ENCODE data around the gene IFITM5. TPM values are rescaled to one million over a fixed set of nuclear protein-coding genes. Genes with fewer than 3 reads are reported as not detected.

IFITM5 gene
- not detected for total RNA-seq
- long read RNA-seq = 0 reads

DNA sequence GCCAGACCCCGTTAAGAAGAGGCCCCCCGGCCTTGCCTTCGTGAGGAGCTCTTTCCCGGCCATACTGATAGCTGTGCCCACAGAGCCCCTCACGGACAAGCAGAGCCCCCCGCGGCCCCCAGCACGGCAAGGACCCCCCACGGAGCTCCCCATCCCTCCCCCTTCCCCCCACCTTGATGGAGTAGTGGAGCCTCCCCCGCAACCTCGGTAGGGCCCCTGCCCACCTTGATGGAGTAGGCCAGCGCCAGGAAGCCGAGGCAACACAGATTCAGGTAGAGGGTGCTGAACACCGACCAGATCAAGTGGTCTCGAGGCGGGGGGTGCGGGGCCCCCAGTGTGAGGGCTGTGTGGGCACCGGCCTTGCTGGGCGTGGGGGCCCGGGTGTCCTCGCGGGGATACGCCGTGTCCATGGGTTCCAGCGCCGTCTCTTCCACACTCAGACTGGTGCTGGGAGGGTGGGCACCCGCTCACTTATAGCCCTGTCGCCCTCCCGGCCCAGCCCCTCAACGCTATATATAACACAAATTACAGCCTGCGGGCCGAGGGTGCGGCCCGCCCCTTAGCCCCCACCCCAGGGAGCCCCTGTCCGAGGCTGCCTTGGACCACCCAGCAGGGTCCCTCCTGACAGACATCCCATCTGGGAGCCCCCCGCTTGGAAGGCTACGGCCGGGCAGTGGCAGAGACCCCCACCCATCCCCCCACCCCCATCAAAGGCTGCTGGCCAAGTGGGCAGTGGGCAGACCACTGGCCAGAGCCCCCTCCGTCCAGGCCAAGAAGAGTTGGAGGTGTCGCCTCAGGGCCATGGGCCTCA is at the start of gene IFITM5:
Gene IFITM5 (minus strand): TSS at position 446 of the 811 bp plus-strand sequence. CDS start 36 bp downstream, at position 410.
- TF ChIP-seq, protein P1, sequence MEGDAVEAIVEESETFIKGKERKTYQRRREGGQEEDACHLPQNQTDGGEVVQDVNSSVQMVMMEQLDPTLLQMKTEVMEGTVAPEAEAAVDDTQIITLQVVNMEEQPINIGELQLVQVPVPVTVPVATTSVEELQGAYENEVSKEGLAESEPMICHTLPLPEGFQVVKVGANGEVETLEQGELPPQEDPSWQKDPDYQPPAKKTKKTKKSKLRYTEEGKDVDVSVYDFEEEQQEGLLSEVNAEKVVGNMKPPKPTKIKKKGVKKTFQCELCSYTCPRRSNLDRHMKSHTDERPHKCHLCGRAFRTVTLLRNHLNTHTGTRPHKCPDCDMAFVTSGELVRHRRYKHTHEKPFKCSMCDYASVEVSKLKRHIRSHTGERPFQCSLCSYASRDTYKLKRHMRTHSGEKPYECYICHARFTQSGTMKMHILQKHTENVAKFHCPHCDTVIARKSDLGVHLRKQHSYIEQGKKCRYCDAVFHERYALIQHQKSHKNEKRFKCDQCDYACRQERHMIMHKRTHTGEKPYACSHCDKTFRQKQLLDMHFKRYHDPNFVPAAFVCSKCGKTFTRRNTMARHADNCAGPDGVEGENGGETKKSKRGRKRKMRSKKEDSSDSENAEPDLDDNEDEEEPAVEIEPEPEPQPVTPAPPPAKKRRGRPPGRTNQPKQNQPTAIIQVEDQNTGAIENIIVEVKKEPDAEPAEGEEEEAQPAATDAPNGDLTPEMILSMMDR (IDR thresholded peaks at IDR 0.05) = no peak
- TF ChIP-seq POLR2A (IDR thresholded peaks at IDR 0.05) = no peak
- 19% methylated on average over 3 of the region's 40 CpGs for WGBS (ENCODE audit: insufficient coverage, low coverage, low lambda C conversion rate, missing lambda C conversion rate)
- no peaks in the 10 kb centered on the region for H3K9me3 ChIP-seq
- ATAC-seq (no peak), DNase-seq (peak in 2 of 3 donors; percentile 22 to 48)
- no peaks in the 10 kb centered on the region for H3K4me1 ChIP-seq
- intact Hi-C loops (cut with DNase I) = no loop called here
- no peaks in the 10 kb centered on the region for H3K36me3 ChIP-seq
- no peak within 1 kb of the TSS for H3K27ac ChIP-seq
- H3K27me3 ChIP-seq = no peaks in the 10 kb centered on the region
- no peak within 1 kb of the TSS for H3K4me3 ChIP-seq

DNA sequence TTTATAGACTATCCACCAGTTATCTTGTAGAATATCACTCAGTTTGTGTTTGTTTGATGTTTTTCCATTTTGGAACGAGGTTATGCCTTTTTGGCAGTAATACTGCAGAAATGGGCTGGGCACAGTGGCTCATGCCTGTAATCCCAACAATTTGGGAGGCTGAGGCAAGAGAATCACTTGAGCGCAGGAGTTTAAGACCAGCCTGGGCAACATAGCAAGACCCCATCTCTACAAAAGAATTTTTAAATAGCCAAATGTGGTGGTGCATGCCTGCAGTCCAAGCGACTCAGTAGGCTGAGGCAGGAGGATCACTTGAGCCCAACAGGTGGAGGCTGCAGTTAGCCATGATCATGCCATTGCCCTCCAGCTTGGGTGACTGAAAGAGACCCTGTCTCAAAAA is 47.2 kb upstream of the IFITM5 start:
- Histone ChIP-seq H3K36me3 (no peaks in the 10 kb centered on the region), H3K9me3 (no peaks in the 10 kb centered on the region), H3K4me1 (no peaks in the 10 kb centered on the region), H3K27ac (no peak overlapping the region), H3K27me3 (no peaks in the 10 kb centered on the region), H3K4me3 (no peak overlapping the region)
- ATAC-seq = no peak
- intact Hi-C loops (cut with DNase I) = no loop called here
- no peak for DNase-seq
- WGBS (ENCODE audit: insufficient coverage, low coverage, low lambda C conversion rate, missing lambda C conversion rate) = 57% methylated on average over 3 of the region's 3 CpGs
- TF ChIP-seq, protein P1 (IDR thresholded peaks at IDR 0.05) = no peak
- no peak for TF ChIP-seq POLR2A (IDR thresholded peaks at IDR 0.05)

DNA sequence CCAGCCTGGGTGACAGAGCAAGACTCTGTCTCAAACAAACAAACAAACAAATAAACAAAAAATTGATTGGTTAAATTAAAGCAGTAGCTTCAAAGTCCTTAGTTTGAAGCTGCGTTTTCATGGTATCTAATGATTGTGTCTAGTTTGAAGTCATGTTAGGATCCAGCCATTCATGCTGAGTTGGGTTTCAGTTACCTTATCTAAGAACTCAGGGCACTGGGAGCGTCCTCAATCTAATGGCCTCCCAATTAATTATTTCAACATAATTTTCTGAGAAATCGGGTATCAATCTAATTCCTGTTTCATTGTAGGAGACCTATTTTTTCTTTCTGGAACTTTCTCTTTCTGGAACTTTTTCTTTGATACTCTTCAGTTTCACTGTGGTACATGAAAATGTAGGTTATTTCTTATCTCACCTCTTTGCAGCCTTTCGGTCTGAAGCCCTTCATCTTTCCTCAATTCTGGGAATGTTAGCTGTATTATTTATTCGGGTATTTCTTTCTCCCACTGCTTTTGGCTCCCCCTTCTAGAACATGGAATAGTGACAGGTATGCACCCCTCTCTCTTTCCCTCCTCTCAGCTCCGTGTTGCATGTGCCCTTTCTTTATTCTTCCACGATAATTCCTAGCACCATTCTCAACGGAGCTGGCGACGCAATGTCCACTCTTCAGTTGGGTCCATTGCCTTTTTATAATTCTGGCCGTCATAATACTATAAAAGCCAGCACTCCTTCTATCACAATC is 45.7 kb upstream of the IFITM5 start:
- H3K36me3 ChIP-seq = no peaks in the 10 kb centered on the region
- no peak overlapping the region for H3K4me3 ChIP-seq
- DNase-seq = no peak
- H3K4me1 ChIP-seq = no peaks in the 10 kb centered on the region
- WGBS (ENCODE audit: insufficient coverage, low coverage, low lambda C conversion rate, missing lambda C conversion rate) = 94% methylated on average over 11 of the region's 11 CpGs
- intact Hi-C loops (cut with DNase I) = no loop called here
- ATAC-seq = no peak
- H3K27me3 ChIP-seq = no peaks in the 10 kb centered on the region
- no peaks in the 10 kb centered on the region for H3K9me3 ChIP-seq
- TF ChIP-seq, protein P1 (IDR thresholded peaks at IDR 0.05) = no peak
- H3K27ac ChIP-seq = no peak overlapping the region

DNA sequence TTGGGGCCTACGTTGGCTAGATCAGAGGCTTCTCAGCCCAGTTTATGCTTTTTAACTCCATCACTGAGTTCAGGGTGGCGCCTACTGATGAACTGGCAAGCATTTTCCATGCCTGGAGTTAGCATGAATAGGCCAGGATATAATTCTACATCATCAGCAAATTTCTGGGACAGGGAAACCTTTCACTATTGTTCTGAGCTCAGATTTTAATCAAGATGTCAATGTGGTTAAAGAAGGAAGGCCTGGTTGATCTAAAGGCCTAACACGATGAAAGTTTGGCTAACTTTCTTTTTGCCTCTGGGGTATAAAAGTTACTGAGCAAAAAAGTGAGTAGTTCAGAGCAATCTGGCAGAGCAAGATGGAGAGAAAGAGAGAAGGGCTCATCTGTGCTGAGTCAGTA is 43.0 kb upstream of the IFITM5 start:
- no peaks in the 10 kb centered on the region for H3K36me3 ChIP-seq
- intact Hi-C loops (cut with DNase I) = no loop called here
- H3K27me3 ChIP-seq = no peaks in the 10 kb centered on the region
- no peaks in the 10 kb centered on the region for H3K9me3 ChIP-seq
- WGBS (ENCODE audit: insufficient coverage, low coverage, low lambda C conversion rate, missing lambda C conversion rate) = 84% methylated on average over 3 of the region's 3 CpGs
- no peak overlapping the region for H3K27ac ChIP-seq
- no peaks in the 10 kb centered on the region for H3K4me1 ChIP-seq
- ATAC-seq = peak in 2 of 4 donors; percentile 24 to 35
- DNase-seq = no peak
- TF ChIP-seq, protein P1 (IDR thresholded peaks at IDR 0.05) = no peak
- no peak for TF ChIP-seq POLR2A (IDR thresholded peaks at IDR 0.05)
- no peak overlapping the region for H3K4me3 ChIP-seq

Measured in right lobe of liver (tissue), 6 donors.